ENCODE measurements around the gene MS4A4A. TPM values are rescaled to one million over a fixed set of nuclear protein-coding genes. Genes with fewer than 3 reads are reported as not detected.

The MS4A4A gene
- total and polyA plus RNA-seq, 9 of the 15 experiments (the other 6 are each of a cell fraction or from before 2014, with no cell fraction given): 0.77 to 41.4 (median 10.1) TPM

- ChIA-PET CTCF (ENCODE audit: low intra/inter-chr PET ratio) (no interaction called here), POLR2A (no interaction called here)
- H3K4me1 ChIP-seq (replicated peaks in 1 of 2; ENCODE audit: control insufficient read depth in 2 of 2, insufficient read depth in 2 of 2, low read length in 2 of 2): no peaks in the 10 kb centered on the region
- in situ Hi-C loops (cut with MboI) (no loop called here), intact Hi-C loops (cut with micrococcal nuclease) (no loop called here)
- H2AFZ ChIP-seq (ENCODE audit: low read depth, low read length): no peak within 1 kb of the TSS
- no peak for FAIRE-seq
- H3K27me3 ChIP-seq (ENCODE audit: control insufficient read depth in 2 of 2, insufficient read depth in 2 of 2, low read length in 2 of 2): no peaks in the 10 kb centered on the region
- no peaks in the 10 kb centered on the region for H3K9me3 ChIP-seq (replicated peaks; ENCODE audit: control insufficient read depth, insufficient read depth, low read depth, low read length)
- no peak for DNase-seq (ENCODE audit: extremely low read depth in 1 of 4, low spot score in 3 of 4)
- H3K36me3 ChIP-seq (ENCODE audit: control insufficient read depth, insufficient read depth, low read length): no peaks in the 10 kb centered on the region
- BruUV-seq (replicated peaks): no TSS peak
- H3K4me2 ChIP-seq (ENCODE audit: insufficient read depth, low read length): no peak within 1 kb of the TSS
- WGBS (ENCODE audit: insufficient coverage, low coverage, missing lambda C conversion rate): 0% methylated on average over 1 of the region's 1 CpG
- ATAC-seq: no peak
- no peak within 1 kb of the TSS for H3K4me3 ChIP-seq
- no peaks in the 10 kb centered on the region for H4K20me1 ChIP-seq (replicated peaks; ENCODE audit: control insufficient read depth, insufficient read depth, low read length)
- TF ChIP-seq GATAD2A (IDR thresholded peaks at IDR 0.05) (no peak), SAFB2 (IDR thresholded peaks at IDR 0.05; ENCODE audit: borderline replicate concordance, low read depth, low read length, severe bottlenecking) (no peak), HDGF (IDR thresholded peaks at IDR 0.05) (no peak), ZNF584 (CRISPR knock-in tag; IDR thresholded peaks at IDR 0.05; ENCODE audit: low read depth) (no peak), STAT5A (IDR thresholded peaks at IDR 0.05; ENCODE audit: borderline replicate concordance, low read length) (no peak), RAD21 (CRISPR knock-in tag; conservative IDR thresholded peaks at IDR 0.05 in 1 of 2, IDR thresholded peaks at IDR 0.05 in 1 of 2) (no peak)
- TF ChIP-seq, protein P1, sequence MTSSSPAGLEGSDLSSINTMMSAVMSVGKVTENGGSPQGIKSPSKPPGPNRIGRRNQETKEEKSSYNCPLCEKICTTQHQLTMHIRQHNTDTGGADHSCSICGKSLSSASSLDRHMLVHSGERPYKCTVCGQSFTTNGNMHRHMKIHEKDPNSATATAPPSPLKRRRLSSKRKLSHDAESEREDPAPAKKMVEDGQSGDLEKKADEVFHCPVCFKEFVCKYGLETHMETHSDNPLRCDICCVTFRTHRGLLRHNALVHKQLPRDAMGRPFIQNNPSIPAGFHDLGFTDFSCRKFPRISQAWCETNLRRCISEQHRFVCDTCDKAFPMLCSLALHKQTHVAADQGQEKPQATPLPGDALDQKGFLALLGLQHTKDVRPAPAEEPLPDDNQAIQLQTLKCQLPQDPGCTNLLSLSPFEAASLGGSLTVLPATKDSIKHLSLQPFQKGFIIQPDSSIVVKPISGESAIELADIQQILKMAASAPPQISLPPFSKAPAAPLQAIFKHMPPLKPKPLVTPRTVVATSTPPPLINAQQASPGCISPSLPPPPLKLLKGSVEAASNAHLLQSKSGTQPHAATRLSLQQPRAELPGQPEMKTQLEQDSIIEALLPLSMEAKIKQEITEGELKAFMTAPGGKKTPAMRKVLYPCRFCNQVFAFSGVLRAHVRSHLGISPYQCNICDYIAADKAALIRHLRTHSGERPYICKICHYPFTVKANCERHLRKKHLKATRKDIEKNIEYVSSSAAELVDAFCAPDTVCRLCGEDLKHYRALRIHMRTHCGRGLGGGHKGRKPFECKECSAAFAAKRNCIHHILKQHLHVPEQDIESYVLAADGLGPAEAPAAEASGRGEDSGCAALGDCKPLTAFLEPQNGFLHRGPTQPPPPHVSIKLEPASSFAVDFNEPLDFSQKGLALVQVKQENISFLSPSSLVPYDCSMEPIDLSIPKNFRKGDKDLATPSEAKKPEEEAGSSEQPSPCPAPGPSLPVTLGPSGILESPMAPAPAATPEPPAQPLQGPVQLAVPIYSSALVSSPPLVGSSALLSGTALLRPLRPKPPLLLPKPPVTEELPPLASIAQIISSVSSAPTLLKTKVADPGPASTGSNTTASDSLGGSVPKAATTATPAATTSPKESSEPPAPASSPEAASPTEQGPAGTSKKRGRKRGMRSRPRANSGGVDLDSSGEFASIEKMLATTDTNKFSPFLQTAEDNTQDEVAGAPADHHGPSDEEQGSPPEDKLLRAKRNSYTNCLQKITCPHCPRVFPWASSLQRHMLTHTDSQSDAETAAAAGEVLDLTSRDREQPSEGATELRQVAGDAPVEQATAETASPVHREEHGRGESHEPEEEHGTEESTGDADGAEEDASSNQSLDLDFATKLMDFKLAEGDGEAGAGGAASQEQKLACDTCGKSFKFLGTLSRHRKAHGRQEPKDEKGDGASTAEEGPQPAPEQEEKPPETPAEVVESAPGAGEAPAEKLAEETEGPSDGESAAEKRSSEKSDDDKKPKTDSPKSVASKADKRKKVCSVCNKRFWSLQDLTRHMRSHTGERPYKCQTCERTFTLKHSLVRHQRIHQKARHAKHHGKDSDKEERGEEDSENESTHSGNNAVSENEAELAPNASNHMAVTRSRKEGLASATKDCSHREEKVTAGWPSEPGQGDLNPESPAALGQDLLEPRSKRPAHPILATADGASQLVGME (CRISPR knock-in tag; IDR thresholded peaks at IDR 0.05): no peak
- H3K27ac ChIP-seq (ENCODE audit: extremely low read depth, low read depth, low read length): no peak within 1 kb of the TSS
- no peaks in the 10 kb centered on the region for H3K79me2 ChIP-seq (ENCODE audit: control insufficient read depth, insufficient read depth, low read length)
- no peaks in the 10 kb centered on the region for H3K9me1 ChIP-seq (ENCODE audit: control insufficient read depth, insufficient read depth, low read length)
- H3K9ac ChIP-seq (ENCODE audit: insufficient read depth in 1 of 2, low read depth in 2 of 2, low read length in 2 of 2): no peak within 1 kb of the TSS
These were observed 46.5 kb downstream of the MS4A4A start, which contains the start of gene MS4A6E for GRCh38 chr11:60326955-60327354. Gene MS4A6E, plus strand, starts transcription at chr11:60327255. Its CDS starts 7,641 bp downstream, at chr11:60334896.
